Stimulated activated CD4-positive, alpha-beta T cell treated with anti-CD3 and anti-CD28 coated beads, Interleukin-1b, Interleukin-23, amount 100 ng/mL, for 4 hours (primary cell): ENCODE data around the gene RNF181.
"Not testable (repeated sequence)": the region's sequence is repeated elsewhere in the genome, so short reads cannot be mapped to it uniquely, and the experiment has no call there.

ENCODE experiments used
- DNase-seq, 2 donors: peaks; one replicate each; pipeline ENCODE4 v3.0.0-alpha.2; 2020; ENCODE audit warnings: low read depth in 2 of 2

RNF181 gene

DNA sequence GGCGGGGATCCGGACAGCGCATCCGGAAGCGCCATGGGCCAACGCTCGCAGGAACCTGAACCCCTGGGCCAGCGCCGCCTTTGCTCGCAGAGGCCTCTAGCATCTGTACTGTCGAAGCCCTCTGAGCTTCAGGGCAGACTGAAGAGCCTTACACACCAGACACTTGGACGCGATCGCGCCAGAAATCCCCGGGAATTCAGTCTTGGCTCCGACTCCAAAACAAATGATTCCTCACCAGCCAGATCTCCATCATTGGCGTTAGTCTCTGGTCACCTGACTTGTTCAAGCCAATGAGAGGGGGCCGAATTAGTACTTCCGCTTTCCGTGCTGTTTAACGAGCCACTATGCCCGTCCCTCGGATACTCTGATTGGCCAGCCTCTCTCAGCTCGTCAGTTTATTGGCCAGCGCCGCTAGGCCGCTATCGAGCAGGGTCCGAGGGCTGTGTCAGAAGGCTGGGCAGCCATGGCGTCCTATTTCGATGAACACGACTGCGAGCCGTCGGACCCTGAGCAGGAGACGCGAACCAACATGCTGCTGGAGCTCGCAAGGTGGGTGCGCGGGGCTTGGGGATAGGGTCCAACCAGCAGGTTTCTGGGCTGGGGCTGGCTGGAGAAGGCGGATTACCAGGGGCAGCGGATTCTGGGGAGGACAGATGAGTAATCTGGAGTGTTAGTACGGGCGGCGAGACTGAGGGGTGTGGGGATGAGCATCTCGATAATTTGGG, at the start of gene RNF181:
Gene RNF181 (plus strand): TSS at position 445 of the 725 bp plus-strand sequence. CDS start 19 bp downstream, at position 464.
- peak; percentile 71 to 84 for DNase-seq

DNA sequence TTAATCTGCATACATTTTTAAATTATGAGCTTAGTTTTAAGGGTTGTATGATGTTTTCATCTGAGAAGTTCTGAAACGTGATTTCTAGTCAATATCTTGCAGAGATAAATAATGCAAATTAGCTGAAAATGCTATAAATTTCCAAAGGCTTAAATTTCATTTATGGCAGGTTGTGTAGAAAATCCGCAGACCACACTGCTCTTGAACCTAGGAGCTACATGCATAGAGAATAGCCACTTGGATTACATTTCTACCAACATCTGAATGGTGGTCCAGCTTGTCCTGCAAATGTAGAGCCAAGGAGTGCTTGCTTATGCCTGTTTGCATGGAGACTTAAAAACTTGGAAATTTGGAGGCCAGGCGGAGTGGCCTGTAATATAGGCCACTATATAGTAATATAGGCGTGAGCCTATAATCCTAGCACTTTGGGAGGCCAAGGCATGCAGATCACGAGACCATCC, 49.7 kb upstream of the RNF181 start:
- DNase-seq = no peak

DNA sequence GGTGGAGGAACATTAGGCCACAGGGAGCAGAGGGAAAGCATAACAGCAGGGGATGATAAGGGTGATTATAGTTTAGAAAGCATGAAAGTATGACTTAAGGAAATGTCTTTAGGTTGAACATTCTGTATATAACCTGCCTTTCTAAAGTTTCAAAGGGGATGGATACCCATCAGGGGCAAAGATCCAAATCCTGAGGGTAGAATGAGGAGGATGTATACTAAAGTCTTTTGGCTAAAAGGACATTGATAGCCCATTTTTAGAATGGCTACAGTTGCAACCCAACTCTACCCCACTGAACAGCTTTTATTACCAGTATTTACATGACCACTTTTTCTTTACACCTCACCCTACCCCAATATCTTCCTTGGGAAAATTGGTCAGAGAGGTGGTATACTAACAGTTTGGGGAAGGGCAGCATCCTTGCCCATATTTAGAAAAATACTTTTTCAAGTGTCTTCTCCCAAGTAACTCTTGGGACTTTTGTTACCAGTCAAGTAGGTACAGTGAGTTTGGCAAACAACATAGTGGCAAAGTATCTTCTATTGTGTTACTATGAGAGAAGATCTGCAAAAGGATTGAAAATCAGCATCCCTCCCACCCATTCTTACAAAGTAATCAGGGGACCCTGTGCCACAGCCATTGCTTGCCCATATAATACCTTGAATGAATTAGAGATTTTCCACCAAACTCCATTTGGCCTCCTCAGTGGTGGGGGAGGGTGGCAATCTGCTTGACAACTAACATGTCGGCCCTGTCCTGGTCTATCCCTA, 48.3 kb upstream of the RNF181 start:
- no peak for DNase-seq

GRCh38 chr2:85547859-85548607, 47.5 kb upstream of the RNF181 start:
- no peak for DNase-seq

DNA sequence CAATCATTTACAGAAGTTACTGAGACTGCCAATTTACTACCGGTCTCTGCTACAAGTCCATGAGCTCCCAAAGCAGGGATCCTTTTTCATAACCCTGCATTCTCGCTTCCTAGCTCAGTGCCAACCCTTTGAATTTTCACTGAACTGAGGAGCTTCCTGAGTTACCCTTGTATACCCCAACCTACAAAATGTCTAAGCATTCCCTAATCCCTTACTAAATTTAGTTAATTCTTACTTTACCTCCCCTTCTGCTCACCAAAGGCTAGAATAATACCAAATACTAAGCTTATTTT, 47.0 kb upstream of the RNF181 start:
- no peak for DNase-seq

DNA sequence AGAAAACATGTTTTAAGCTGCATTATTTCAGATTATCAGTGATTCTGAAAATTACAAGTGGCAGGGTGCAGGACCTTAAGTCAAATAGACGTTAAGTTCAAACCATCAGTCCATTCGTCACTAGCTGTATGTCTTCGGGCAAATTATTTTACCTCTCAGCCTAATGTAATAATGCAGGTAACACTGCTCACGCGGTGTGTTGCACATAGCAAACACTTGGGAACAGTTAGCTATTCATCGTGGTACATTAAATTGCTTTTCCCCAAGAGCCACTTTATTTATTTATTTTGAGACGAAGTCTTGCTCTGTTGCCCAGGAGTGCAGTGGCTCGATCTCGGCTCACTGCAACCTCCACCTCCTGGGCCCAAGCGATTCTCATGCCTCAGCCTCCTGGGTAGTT, 46.5 kb upstream of the RNF181 start:
- no peak for DNase-seq

DNA sequence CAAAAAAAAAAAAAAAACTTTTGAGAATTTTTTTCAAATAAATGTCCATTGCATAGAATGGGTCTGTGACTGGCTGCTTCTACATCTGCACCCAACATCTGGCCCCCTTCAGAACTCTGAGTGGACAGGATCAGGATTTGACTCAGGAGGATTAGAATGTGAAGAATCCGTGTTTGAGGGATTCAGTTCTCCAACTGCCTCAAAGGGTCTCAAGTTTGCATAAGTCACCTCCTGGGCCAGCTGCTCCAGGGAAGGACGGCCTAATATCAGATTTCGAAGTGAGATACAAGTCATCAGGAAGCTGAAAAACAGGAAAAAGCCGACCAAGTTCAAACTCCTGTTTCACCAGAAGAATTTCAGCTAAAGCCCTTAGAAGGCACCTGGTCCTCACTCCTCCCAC, 45.7 kb upstream of the RNF181 start:
- DNase-seq = no peak

DNA sequence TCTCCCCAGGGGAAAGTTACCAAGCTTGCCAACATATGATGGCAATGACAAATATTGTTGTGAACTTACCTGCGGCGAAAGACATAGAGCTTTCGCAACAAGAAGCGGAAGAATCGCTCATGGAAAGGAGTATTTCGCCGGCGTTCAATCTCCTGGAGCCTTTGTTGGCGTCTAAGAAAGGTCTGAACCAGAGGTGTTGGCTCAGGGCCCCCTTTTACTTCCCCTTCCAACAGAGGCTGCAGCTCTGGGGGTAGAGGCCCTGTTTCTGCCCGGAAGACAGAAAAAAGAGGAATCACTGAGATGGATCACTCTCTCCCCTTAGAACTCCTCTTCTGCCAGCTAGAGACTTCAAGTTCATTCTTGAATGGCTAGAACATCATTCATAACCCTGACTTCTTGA, 45.1 kb upstream of the RNF181 start:
- no peak for DNase-seq

DNA sequence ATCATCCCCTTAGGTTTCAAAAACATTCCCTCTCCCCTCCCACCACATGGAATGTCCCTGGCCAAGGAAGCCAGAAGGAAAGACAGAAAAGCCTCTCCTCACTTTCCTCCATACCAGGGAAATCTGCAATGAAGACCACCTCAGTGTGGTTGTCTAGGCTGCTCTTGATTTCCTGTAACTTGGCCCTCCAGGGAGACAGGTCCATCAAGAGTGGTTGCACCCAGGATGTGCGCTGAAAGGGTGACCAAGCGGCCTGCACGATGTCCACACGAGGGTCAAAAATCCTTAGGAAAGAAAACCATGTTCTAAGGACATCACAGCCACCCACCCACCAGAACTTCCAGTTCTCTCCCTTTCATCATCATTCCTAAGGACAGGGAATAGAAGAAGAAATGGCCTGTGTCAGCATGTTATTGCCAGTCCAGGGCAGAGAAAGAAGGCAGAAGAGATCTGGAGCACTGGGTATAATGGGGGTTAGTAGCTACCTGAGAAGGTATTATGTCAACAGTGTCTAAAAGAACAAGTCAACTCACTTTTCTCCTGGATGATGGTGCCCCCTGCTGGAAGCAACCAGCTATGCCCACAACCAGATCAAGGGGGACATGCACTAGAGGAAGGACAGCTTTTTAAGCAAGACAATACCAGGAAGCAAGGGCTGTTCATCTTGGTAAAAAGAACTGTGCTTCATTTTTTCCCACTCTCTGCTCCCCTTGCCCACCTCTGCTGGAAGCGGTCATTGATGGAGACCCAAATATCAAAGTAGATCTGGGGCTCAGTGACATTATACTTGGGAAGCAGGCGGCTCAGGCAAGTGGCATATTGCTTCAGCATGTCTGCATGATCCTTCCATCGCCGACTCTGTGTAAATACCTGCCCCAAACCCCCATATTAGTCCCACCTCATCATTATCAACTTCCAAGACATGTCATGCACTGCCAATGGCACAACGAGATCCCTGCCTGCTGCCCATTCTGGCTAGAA, 43.6 kb upstream of the RNF181 start:
- DNase-seq = peak; percentile 75 to 86

DNA sequence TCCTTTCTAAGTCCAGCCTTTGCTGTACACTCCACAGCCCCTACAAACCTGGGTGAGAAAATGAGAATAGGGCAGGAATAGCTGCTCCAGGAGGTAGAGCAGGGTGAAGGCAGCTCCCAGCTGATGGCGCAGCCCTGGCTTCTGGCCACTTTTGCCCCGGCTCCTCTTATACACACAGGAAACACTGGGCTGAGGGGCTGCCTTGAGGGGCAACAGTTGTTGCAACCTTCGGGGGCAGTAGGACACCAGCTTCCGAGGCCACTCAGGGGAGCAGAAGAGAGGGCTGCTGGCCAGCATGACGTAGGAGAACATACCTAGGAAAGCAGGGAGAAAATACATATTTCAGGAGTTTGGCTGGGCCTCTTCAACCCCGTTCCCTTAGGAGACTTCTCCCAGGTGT, 42.4 kb upstream of the RNF181 start:
- DNase-seq = no peak

- DNase-seq = no peak
Observed at GRCh38 chr2:85554980-85555612, 40.4 kb upstream of the RNF181 start.

GRCh38 chr2:85557130-85557529, 38.4 kb upstream of the RNF181 start:
- no peak for DNase-seq

DNA sequence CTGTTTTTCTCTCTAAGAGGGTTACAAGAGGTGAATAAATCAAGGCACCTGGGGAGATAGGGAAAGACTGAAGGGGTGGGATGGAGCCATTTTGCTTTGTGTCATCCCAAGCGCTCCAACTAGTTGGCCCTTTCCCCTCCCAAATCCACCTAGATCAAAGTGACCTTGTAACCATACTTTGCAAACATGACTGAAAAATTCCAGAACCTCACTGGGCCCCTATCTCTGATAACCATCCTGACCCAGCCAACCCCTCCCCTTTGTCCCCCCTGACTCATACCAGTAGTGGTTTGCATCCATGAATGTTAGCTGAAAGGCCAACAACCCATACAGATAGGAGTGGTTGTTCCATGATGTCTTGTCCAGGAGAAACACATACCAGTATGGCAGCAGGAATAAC, 37.4 kb upstream of the RNF181 start:
- no peak for DNase-seq

GRCh38 chr2:85560403-85560726, 35.2 kb upstream of the RNF181 start:
- DNase-seq = not testable (repeated sequence)

- no peak for DNase-seq
Observed at GRCh38 chr2:85560812-85561279, 34.7 kb upstream of the RNF181 start.

GRCh38 chr2:85561280-85562212, 34.0 kb upstream of the RNF181 start, which contains the start of gene GGCX:
Gene GGCX (minus strand): TSS chr2:85561493. CDS start chr2:85561428, 65 bp downstream.
- peak; percentile 91 for DNase-seq

GRCh38 chr2:85564144-85564563, 31.4 kb upstream of the RNF181 start:
- no peak for DNase-seq

DNA sequence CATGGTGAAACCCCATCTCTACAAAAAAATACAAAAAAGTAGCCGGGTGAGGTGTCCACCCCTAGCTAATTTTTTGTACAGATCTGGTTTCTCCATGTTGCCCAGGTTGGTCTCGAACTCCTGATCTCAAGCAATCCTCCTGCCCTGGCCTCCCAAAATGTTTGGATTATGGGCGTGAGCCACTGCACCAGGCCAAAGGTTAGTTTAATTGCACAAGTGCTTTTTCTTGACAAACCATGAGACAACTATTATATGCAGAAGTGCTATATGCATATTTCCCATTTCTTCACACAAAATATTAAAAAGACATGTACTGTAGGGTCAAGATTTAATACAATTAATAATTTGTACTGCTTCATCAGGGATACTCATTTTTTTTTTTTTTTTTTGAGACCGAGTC, 29.3 kb upstream of the RNF181 start:
- DNase-seq = no peak

- no peak for DNase-seq
Observed at GRCh38 chr2:85575739-85576138, 19.8 kb upstream of the RNF181 start.

DNA sequence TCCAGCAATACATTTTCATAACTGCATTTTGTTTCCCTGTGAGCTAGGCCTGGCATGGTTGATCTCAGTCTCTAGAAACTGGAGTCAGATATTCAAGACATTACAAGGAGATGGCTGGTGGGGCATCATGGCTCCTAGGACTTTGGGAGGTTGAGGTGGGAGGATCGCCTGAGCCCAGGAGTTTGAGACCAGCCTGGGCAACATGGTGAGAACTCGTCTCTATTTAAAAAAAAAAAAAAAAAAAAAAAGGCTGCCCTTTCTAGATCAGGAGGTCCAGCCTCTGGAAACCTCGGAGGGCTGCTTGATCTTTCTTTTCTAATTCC, 18.5 kb upstream of the RNF181 start:
- no peak for DNase-seq
